Activated CD8-positive, alpha-beta memory T cell treated with anti-CD3 and anti-CD28 coated beads for 36 hours (primary cell): Measurements from ENCODE around the gene ACBD6. TPM values are rescaled to one million over a fixed set of nuclear protein-coding genes. Genes with fewer than 3 reads are reported as not detected.

Experiments
- CTCF ChIA-PET: fragments of 350-600 bp; sonication (Branson Sonifier 250); formaldehyde crosslinking; loops from one replicate; lab custom pipeline; 2021; ENCODE audit warnings: antibody characterized with exemption; lab: Charles Lee
- POLR2A ChIA-PET: fragments of 350-600 bp; sonication (Branson Sonifier 250); formaldehyde crosslinking; loops from one replicate; lab custom pipeline; 2021; ENCODE audit warnings: antibody characterized with exemption; lab: Charles Lee
- total RNA-seq, 2 experiments: library from RNA; stranded (reverse); gene quantifications; one replicate each; pipeline ENCODE4 v1.2.3, GENCODE V29; 2021

The ACBD6 gene
- total RNA-seq, 2 experiments from 2014 or later, result 47.8 to 49.2 TPM

DNA sequence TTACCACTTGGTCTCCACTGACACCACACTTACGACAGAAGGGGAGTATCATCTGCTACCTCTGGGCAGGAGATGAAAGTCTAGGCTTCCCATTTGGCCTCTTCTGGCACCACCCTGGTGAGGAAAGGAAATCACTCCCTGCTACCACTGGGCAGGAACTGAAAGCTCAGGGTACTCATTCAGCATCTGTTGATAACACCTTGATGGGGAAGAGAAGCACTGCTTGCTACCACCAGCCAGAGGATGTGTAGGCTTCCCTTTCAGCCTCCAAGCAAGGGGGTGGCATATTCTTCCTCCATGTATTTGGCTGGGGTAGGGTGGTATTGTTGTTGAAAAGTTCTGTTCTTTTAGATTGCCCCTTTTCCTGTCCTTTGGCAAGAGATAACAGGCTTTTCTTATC is 115.0 kb downstream of the ACBD6 start:
- CTCF ChIA-PET, result no interaction called here
- POLR2A ChIA-PET, result no interaction called here

DNA sequence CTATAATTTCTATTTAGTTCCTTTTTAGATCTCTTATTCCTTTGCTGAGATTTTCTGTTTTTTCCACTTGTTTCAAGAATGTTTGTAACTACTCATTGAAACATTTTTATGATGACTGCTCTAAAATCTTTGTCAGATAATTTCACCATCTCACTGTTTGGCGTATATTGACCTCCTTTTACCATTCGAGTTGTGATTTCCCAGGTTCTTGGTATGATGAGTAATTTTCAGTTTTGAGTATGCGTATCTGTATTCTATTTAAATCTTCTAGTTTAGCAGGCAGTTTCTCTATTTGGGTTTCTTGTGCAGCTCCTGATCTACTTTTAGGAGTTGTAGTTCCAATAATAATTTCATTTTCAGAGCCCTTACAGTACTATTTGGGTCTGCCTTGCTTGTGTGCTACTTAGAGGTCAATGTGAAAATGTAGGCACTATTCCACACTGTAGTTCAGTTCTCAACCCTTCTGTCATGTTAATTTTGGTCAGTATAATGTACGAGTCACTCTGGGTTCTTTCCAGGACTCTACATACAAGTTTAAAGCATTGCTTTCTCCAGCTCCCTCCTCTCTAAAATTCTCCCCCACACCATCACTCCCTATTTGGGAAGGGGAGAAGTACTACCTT is 115.5 kb downstream of the ACBD6 start:
- CTCF ChIA-PET, result no interaction called here
- POLR2A ChIA-PET, result no interaction called here

DNA sequence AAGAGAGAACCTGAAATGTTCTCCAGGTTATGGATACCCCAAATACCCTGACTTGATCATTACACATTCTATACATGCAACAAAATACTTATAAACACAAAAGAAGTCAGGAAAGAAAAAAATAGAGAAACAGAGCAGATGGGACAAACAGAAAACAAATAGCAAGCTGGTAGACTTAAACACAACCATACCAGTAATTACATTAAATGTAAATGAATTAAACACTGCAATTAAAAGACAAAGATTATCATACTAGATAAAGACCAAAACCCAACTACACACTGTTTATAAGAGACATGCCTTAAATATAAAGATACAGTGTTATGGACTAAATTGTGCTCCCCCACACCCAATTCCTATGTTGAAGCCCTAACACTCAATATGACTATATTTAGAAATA is 117.2 kb downstream of the ACBD6 start:
- ChIA-PET CTCF (no interaction called here), POLR2A (interaction anchor here (0.5 kb wide), 1 partner anchor 468 kb away, joined by 5 read pairs; no protein-coding TSS in a partner anchor)

DNA sequence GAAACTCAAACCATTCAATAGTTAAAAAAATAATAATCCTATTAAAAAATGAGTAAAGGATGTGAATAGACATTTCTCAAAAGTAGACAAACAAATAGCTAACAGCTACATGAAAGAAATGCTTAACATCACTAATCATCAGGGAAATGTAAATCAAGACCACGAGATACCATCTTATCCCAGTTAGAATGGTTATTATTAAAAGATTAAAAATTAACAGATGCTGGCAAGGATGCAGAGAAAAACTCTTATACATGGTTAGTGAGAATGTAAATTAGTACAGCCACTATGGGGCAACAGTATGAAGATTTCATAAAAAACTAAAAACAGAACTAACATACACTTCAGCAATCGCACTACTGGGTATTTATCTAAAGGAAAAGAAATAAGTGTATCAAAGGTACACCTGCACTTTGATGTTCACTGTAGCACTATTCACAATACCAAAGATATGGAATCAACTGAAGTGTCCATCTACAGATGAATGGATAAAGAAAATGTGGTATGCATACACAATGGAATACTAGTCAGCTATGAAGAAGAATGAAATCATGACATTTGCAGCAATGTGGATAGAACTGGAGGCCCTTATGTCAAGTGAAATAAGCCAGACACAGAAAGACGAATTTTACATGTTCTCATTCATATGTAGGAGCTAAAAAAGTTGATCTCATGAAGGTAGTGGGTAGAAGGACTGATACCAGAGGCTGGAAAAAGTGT is 117.9 kb downstream of the ACBD6 start:
- ChIA-PET CTCF (no interaction called here), POLR2A (interaction anchor here (0.5 kb wide), 1 partner anchor 31 kb away, joined by 4 read pairs; no protein-coding TSS in a partner anchor)

DNA sequence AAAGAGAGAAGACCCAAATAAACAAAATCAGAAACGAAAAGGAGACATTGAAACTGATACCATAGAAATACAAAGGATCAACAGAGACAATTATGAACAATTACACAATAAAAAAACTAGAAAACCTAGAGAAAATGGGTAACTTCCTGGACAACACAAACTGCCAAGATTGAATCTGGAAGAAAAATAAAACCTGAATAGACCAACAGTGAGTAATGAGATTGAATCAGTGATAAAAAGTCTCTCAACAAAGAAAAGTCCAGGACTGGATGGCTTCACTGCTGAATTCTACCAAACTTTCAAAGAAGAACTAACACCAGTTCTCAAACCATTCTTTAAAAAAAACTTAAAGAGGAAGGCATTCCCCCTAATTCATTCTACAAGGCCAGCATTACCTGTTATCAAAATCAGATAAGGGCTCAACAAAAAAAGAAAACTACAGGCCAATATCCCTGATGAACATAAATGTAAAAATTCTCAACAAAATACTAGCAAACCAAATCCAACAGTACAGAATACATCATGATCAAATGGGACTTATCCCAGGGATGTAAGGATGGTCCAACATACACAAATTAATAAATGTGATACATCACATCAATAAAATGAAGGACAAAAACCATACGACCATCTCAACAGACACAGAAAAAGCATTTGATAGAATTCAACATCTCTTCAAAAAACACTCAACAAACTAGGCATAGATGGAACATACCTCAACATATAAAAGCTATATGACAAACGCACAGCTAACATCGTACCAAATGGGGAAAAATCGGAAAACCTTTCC is 119.9 kb downstream of the ACBD6 start:
- CTCF ChIA-PET, result no interaction called here

DNA sequence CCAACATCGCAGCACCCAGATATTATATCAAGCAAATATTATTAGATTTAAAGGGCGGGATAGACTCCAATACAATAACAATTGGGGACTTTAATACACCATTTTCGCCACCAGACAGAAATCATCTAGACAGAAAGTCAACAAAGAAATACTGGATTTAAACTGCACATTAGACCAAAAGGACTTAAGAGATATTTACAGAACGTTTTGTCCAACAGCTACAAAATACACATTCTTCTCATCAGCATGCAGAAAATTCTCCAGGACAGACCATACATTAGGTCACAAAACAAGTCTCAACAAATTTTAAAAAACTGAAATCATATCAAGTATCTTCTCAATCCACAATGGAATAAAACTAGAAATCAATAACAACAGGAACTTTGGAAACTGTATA is 121.2 kb downstream of the ACBD6 start:
- CTCF ChIA-PET, result no interaction called here

More for the DNA sequence above, 119.9 kb downstream of the ACBD6 start:
- POLR2A ChIA-PET, result no interaction called here

DNA sequence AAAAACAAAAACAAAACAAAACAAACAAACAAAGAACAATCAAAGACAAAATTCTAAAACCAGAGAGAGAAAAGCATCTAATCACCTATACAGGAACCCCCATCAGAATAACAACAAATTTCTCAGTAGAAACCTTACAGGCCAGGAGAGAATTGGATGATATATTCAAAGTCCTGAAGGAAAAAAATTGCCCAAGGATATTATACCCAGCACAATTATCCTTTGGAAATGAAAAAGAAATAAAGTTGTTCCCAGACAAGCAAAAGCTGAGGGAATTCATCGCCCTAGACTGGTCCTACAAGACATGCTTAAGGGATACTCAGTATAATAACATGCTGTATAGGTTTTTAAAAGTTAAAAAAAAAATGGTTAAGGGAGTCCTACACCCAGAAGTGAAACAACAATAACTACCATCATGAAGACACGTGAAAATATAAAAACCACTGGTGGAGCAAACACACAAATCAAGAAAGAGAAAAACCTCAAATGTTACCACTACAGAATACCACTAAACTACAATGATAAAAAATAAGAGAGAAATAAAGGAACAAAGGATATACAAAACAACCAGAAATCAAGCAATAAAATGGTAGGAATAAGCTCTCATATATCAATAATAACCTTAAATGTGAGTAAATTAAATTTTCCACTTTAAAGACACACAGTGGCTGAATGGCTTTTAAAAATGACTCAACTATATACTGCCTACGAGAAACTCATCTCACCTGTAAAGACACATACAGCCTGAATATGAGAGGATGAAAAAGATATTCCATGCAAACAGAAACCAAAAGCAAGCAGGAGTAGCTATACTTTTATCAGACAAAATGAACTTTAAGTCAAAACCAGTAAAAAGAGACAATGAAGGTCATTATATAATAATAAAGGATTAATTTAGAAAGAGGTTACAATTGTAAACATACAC is 121.9 kb downstream of the ACBD6 start:
- ChIA-PET POLR2A (no interaction called here), CTCF (no interaction called here)

More for the DNA sequence above, 121.2 kb downstream of the ACBD6 start:
- POLR2A ChIA-PET, result no interaction called here

DNA sequence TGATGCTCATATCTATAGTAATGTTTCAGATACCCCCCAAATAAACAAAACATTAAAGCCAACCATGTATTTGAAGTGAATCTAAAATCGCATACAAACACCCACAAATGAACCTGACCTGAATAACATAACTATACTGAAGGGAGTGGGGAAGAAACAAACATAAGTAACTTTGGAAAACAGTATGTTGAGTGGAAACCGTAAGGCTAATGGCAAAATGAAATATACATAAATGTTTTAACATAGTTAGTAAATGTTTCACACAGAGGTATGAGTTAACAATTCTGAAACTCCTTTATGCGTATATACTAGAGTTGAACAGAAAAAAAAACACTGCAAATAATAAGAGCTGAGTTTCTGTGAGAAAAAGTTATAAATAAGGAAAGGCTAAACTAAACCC is 125.6 kb downstream of the ACBD6 start:
- CTCF ChIA-PET, result no interaction called here

DNA sequence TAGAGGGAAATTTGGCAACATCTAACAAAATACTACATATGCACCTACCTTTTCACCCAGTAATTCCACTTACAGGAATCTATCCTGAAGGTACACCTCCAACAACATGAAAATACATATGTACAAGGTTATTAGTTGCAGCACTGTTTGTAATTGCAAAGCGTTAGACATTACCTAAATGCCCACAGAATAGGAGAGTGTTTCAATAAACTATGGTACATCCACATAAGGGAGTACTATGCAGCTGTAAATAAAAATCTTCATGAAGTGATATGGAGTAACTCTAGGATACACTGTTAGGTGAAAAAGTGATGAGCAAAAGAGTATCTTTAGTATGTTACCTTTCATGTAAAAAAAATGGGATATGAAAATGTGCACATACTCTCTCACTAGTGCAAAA is 126.1 kb downstream of the ACBD6 start:
- ChIA-PET CTCF (no interaction called here), POLR2A (no interaction called here)

More for the DNA sequence above, 125.6 kb downstream of the ACBD6 start:
- POLR2A ChIA-PET, result no interaction called here

DNA sequence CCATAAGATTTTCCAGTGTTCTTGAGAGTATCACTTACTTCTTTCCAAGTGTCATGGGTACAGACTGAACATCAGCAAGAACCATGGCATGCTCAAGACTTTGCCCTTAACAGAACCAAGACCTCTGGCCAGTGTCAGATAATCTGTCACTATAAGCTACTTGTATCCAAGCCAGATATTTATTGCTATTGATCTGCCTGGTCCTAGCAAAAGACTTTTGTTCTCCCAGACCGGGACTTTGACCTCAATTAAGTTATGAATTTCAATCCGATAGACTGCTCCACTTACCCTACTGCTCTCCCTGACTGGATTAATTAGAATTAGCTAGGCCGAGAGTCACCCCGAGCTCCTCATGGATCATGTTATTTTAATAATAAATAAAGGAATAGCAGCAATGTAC is 129.6 kb downstream of the ACBD6 start:
- ChIA-PET POLR2A (interaction anchor here (0.6 kb wide), 1 partner anchor 8 kb away, joined by 6 read pairs; no protein-coding TSS in a partner anchor), CTCF (no interaction called here)

DNA sequence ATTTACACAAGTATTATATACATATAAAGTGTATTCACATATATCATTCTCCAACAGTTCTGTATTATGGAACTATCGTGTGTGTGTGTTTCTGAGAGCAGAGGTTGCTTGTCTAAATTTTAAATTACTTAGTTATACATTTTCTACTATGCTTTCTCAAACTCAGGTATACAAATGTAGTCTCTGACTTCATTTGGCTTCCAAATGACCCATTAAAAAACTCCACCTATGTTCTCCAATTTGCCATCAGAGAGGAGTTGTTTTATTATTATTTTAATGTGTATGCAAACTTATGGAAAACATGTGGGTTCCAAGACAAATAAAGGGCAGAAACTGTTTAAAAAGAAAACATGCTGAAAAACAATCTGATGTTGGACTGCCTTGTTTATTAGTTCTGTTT is 131.8 kb downstream of the ACBD6 start:
- ChIA-PET POLR2A (no interaction called here), CTCF (no interaction called here)

DNA sequence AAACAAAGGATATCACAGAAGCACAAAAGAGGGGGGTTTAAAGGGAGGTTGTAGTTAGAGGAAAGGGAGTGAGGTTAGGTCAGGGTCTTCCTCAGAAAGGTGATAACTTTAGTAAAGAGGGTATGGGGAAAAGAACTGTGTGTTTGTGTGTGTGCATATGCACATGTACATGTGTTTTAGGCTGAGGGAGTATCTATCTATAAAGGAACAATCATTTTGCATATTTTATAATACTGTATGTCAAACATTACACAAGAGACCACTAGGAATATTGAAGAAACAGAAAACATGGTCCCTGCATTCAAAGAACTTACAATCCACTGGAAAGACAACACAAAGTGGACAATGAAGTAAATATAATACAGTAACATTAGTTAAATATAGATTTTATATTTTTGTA is 132.2 kb downstream of the ACBD6 start:
- ChIA-PET POLR2A (no interaction called here), CTCF (no interaction called here)

DNA sequence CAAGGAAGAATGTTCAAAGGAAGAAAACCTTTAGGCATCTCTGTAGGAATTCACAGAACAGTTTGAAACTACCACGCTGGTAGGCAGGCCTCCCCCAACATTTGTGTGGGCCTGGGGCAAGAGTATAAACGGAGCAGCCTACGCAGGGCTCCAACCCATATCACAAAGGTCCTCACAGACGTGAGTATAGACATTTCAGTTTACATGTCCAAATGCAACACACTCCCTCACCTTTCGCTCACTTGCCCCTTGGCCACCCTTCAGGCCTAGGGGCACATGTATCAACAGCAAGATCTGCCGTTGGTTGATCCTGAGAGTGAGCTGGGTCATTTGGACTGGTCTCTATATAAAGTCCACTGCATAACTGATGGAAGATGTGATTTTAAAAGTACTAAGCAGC is 133.3 kb downstream of the ACBD6 start:
- ChIA-PET POLR2A (no interaction called here), CTCF (no interaction called here)

DNA sequence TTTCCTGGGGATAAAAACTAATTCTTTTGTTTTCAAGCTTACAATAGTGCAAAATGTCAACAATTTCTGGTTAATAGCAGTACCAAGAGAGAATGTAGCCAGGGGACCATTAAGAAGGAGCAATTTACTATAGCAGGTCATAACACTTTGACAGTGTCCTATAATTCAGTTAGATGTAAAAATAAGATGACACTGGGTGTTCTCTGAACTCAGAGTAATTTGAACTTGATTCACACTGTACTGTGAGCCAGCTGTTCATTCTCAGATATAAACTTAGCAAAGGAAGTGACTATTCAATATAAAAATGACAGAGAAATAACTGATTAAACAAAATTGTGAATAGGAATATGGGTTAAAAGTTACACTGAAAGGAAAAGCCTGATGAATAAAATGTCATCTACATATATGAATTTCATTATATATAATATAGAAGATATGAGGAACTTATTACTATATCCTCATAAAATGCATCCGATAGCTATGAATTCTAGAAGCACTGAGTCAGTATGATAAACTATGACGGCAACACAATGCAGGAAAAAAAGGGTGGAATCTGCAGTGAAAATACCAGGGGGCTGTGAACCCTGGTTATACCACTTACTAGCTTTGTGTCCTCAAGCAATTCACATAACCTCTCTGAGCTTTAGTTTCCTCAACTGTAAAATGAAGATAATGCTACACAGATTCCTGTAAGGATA is 135.9 kb downstream of the ACBD6 start:
- ChIA-PET POLR2A (interaction anchor here (0.6 kb wide), 1 partner anchor 36 kb away, joined by 3 read pairs; no protein-coding TSS in a partner anchor), CTCF (no interaction called here)

DNA sequence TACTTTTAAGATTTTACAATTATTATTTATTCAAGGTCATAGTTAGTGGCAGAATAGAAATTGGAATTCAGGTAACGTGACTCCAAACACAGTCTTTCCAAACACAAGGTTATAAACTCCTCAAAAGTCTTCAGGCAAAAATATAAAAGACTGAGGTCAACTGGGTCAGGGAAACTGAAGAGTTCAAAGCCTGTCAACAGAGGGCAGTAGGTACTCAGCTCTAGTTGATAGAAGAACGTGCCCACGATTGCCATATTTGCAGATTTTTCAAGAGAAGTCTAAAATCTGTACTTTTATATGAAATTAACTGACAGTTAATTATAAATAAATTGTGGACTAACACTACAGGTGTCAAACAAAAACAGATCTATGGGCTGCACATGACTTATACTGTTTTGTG is 137.3 kb downstream of the ACBD6 start:
- ChIA-PET POLR2A (interaction anchor here (0.7 kb wide), 1 partner anchor 8 kb away, joined by 6 read pairs; no protein-coding TSS in a partner anchor), CTCF (no interaction called here)

DNA sequence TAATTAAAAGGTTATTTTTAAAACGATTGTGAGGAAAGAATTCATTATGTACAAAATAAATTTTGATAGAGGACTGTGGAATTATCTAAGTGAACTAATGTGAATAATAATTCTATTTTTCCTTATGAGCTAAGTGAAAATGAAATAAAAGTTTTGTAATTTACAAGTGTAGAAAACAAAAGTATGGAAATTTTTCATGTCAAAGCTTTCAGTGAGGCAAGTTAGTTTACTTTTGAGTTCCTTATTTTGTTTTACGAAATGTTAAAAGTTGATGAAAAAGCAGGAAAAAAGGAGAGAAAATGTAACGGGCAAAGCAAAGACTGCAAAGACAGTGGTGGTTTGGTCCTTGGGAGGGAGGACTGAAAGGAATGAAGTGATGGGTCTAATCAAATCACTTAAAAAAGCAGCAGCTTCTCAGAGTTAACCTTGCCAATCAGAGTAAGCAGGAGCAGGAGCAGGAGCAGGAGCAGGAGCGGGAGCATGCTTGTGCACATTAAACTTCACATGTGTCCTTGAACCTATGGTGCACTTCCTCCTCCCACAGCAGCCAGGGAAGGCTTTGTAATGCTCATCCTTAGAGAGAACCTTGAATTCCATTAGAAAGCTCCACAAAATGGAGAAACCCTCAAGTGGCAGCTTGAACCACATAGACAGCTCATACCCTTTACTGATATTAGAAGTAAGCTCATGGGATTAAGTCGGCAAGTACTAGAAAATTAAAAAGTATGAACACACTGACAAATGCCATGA is 139.0 kb downstream of the ACBD6 start:
- CTCF ChIA-PET, result no interaction called here
- POLR2A ChIA-PET, result no interaction called here

DNA sequence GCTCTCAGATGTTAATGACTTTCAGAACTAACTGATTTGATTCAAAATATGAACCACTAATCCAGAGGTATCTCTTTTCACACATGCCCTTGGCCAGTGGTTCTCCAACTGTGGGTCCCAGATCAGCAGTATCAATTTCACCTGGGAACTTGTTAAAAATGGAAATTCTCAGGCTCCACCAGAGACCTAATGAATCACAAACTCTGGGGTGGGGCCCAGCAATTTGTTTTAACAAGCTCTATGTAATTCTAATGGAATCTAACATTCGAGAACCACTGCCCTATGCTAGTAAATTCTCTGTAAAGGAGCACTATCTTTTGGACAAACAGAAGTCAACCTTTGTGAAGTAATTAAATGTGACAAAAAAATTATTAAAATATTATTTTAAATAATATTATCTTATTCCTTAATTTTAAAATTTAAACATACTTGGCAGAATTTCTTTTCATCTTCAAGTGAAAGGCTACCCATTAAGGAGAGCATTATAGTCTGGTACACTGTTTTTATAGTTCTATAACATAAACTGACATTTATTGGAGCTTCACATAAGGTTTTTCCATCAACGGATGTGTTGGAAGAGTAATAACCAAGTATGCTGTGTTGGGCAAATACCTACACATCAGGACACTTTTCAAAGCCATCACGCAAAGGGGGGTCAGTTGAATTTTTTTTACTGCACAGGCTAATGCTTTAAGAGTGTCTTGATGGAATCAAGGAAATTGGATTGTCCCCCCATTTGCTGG is 141.9 kb downstream of the ACBD6 start:
- POLR2A ChIA-PET, result no interaction called here
- CTCF ChIA-PET, result no interaction called here
